GM12878 (cell line): Measurements from ENCODE around the gene TMEM18. TPM values are rescaled to one million over a fixed set of nuclear protein-coding genes. Genes with fewer than 3 reads are reported as not detected.

Source experiments
- ATF7 ChIP-seq: fragments of 450-650 bp; IDR thresholded peaks from 2 replicates; pipeline ENCODE4 v1.6.1; 2016; ENCODE audit warnings: low read depth, mild to moderate bottlenecking
- BCL11A ChIP-seq: IDR thresholded peaks from 2 replicates; pipeline ENCODE4 v1.6.1; 2011; ENCODE audit warnings: low read depth, low read length
- BHLHE40 ChIP-seq, 2 experiments: fragments of 450-650 bp in 1 of 2; IDR thresholded peaks; 2 replicates each; pipeline ENCODE4 v1.6.1; 2011 to 2017; ENCODE audit warnings: low read depth in 2 of 2, borderline replicate concordance in 1 of 2, improper control_type of control experiment in 1 of 2, low read length in 1 of 2, mild to moderate bottlenecking in 1 of 2
- E4F1 ChIP-seq: fragments of 450-650 bp; IDR thresholded peaks from 2 replicates; pipeline ENCODE4 v1.6.1; 2018; ENCODE audit warnings: borderline replicate concordance, mild to moderate bottlenecking; ENCODE audit not compliant: partially characterized antibody
- ETV6 ChIP-seq, 2 experiments: fragments of 450-650 bp in 1 of 2; IDR thresholded peaks in 1 of 2; conservative IDR thresholded peaks in 1 of 2; 2 replicates each; pipeline ENCODE4 v1.6.1; 2014; ENCODE audit warnings: antibody characterized with exemption in 1 of 2, borderline replicate concordance in 1 of 2, low read depth in 1 of 2, mild to moderate bottlenecking in 1 of 2, moderate library complexity in 1 of 2
- MAX ChIP-seq: IDR thresholded peaks from 2 replicates; pipeline ENCODE4 v1.6.1; 2012; ENCODE audit warnings: low read depth, low read length, improper control_type of control experiment
- NRF1 ChIP-seq: conservative IDR thresholded peaks from 2 replicates; pipeline ENCODE4 v1.6.1; 2011; ENCODE audit warnings: mild to moderate bottlenecking, low read depth, low read length, improper control_type of control experiment
- RAD51 ChIP-seq: fragments of 450-650 bp; IDR thresholded peaks from 2 replicates; pipeline ENCODE4 v1.6.1; 2016; ENCODE audit warnings: moderate library complexity, mild to moderate bottlenecking, inconsistent platforms
- RELA ChIP-seq: fragments of 450-650 bp; IDR thresholded peaks from 2 replicates; pipeline ENCODE4 v1.8.0; 2014; ENCODE audit warnings: borderline replicate concordance; ENCODE audit not compliant: partially characterized antibody
- RFX5 ChIP-seq: IDR thresholded peaks from 2 replicates; pipeline ENCODE4 v1.6.1; 2011; ENCODE audit warnings: low read depth, low read length, improper control_type of control experiment
- SP1 ChIP-seq: IDR thresholded peaks from one replicate; pipeline ENCODE4 v1.6.1; 2011; ENCODE audit warnings: low read depth, low read length
- TCF7 ChIP-seq: IDR thresholded peaks from 2 replicates; pipeline ENCODE4 v1.6.1; 2014; ENCODE audit warnings: antibody characterized with exemption, borderline replicate concordance
- USF2 ChIP-seq: IDR thresholded peaks from 2 replicates; pipeline ENCODE4 v1.6.1; 2011; ENCODE audit warnings: low read depth, low read length, improper control_type of control experiment, borderline replicate concordance
- polyA plus RNA-seq, 11 experiments: library from polyadenylated mRNA; depleted of rRNA in 4 of 11; unstranded in 6 of 11; stranded (reverse) in 5 of 11; fragments of >200 nt; fragmentation: Nextera tagmentation in 4 of 11; fragmentation: Illumina TruSeq in 1 of 11; extraction: Ambion mirVana in 4 of 11; extraction: Trizol in 1 of 11; gene quantifications; 1 replicate in 1 of 11; 2 replicates in 10 of 11; pipeline versions ENCODE4 v1.2.1 to v1.2.3, GENCODE V29; 2011 to 2016; ENCODE audit warnings: inconsistent platforms in 2 of 11, missing spikeins in 2 of 11, low read depth in 1 of 11
- total RNA-seq, 4 experiments: library from RNA; depleted of rRNA in 3 of 4; stranded (reverse); fragments of >200 nt in 3 of 4; fragmentation: Illumina TruSeq in 1 of 4; extraction: Trizol in 1 of 4; gene quantifications; 2 replicates each; pipeline versions ENCODE4 v1.2.1 to v1.2.3, GENCODE V29; 2013 to 2021
- TF ChIP-seq, protein P1 (sequence below): IDR thresholded peaks from 2 replicates; pipeline ENCODE4 v1.6.1; 2011; ENCODE audit warnings: borderline replicate concordance, low read depth, mild to moderate bottlenecking, moderate library complexity, mixed read lengths, low read length; ENCODE audit not compliant: insufficient read depth; ENCODE audit errors: extremely low read length
- TF ChIP-seq, protein P2 (sequence below): IDR thresholded peaks from 2 replicates; pipeline ENCODE4 v1.6.1; 2012; ENCODE audit warnings: mild to moderate bottlenecking, low read depth, low read length
- TF ChIP-seq, protein P3 (sequence below): IDR thresholded peaks from 2 replicates; pipeline ENCODE4 v1.6.1; 2012; ENCODE audit warnings: low read length, inconsistent platforms
- TF ChIP-seq, protein P4 (sequence below): IDR thresholded peaks from 2 replicates; pipeline ENCODE4 v1.6.1; 2012; ENCODE audit warnings: low read depth, low read length, improper control_type of control experiment
- TF ChIP-seq, protein P5 (sequence below): IDR thresholded peaks from 2 replicates; pipeline ENCODE4 v1.6.1; 2011; ENCODE audit warnings: low read depth, mild to moderate bottlenecking, low read length, moderate library complexity, borderline replicate concordance; ENCODE audit errors: extremely low read depth

Gene TMEM18
- total and polyA plus RNA-seq, 10 of the 15 experiments (the other 5 are each of a cell fraction or from before 2014, with no cell fraction given) = 11.2 to 56.3 (median 26.0) TPM

- TF ChIP-seq, protein P1, sequence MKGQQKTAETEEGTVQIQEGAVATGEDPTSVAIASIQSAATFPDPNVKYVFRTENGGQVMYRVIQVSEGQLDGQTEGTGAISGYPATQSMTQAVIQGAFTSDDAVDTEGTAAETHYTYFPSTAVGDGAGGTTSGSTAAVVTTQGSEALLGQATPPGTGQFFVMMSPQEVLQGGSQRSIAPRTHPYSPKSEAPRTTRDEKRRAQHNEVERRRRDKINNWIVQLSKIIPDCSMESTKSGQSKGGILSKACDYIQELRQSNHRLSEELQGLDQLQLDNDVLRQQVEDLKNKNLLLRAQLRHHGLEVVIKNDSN = peak; percentile 74
- TF ChIP-seq ETV6 (conservative IDR thresholded peaks at IDR 0.05 in 1 of 2, IDR thresholded peaks at IDR 0.05 in 1 of 2; ENCODE audit: borderline replicate concordance in 1 of 2, low read depth in 1 of 2) (no peak), MAX (peak; percentile 87), ATF7 (0 out of 2 replicates have a peak, but pooled peaks have one; percentile 19), SP1 (peak; percentile 74), TCF7 (no peak), E4F1 (no peak), USF2 (peak; percentile 31; the same call in 1 of the 2 replicates), RELA (peak; percentile 15), BHLHE40 (IDR thresholded peaks at IDR 0.05; ENCODE audit: borderline replicate concordance in 1 of 2, low read depth in 2 of 2, low read length in 1 of 2) (peak; percentile 77 to 92; a peak in 3 of 4 replicates), BCL11A (no peak), NRF1 (peak; percentile 53), RFX5 (no peak), RAD51 (peak; percentile 66; the same call in 1 of the 2 replicates)
- TF ChIP-seq, protein P2, sequence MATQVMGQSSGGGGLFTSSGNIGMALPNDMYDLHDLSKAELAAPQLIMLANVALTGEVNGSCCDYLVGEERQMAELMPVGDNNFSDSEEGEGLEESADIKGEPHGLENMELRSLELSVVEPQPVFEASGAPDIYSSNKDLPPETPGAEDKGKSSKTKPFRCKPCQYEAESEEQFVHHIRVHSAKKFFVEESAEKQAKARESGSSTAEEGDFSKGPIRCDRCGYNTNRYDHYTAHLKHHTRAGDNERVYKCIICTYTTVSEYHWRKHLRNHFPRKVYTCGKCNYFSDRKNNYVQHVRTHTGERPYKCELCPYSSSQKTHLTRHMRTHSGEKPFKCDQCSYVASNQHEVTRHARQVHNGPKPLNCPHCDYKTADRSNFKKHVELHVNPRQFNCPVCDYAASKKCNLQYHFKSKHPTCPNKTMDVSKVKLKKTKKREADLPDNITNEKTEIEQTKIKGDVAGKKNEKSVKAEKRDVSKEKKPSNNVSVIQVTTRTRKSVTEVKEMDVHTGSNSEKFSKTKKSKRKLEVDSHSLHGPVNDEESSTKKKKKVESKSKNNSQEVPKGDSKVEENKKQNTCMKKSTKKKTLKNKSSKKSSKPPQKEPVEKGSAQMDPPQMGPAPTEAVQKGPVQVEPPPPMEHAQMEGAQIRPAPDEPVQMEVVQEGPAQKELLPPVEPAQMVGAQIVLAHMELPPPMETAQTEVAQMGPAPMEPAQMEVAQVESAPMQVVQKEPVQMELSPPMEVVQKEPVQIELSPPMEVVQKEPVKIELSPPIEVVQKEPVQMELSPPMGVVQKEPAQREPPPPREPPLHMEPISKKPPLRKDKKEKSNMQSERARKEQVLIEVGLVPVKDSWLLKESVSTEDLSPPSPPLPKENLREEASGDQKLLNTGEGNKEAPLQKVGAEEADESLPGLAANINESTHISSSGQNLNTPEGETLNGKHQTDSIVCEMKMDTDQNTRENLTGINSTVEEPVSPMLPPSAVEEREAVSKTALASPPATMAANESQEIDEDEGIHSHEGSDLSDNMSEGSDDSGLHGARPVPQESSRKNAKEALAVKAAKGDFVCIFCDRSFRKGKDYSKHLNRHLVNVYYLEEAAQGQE = no peak
- TF ChIP-seq, protein P3, sequence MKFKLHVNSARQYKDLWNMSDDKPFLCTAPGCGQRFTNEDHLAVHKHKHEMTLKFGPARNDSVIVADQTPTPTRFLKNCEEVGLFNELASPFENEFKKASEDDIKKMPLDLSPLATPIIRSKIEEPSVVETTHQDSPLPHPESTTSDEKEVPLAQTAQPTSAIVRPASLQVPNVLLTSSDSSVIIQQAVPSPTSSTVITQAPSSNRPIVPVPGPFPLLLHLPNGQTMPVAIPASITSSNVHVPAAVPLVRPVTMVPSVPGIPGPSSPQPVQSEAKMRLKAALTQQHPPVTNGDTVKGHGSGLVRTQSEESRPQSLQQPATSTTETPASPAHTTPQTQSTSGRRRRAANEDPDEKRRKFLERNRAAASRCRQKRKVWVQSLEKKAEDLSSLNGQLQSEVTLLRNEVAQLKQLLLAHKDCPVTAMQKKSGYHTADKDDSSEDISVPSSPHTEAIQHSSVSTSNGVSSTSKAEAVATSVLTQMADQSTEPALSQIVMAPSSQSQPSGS = no peak
- TF ChIP-seq, protein P4, sequence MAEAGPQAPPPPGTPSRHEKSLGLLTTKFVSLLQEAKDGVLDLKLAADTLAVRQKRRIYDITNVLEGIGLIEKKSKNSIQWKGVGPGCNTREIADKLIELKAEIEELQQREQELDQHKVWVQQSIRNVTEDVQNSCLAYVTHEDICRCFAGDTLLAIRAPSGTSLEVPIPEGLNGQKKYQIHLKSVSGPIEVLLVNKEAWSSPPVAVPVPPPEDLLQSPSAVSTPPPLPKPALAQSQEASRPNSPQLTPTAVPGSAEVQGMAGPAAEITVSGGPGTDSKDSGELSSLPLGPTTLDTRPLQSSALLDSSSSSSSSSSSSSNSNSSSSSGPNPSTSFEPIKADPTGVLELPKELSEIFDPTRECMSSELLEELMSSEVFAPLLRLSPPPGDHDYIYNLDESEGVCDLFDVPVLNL = no peak
- TF ChIP-seq, protein P5, sequence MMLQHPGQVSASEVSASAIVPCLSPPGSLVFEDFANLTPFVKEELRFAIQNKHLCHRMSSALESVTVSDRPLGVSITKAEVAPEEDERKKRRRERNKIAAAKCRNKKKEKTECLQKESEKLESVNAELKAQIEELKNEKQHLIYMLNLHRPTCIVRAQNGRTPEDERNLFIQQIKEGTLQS = no peak
Observed at GRCh38 chr2:676647-677055, 555 bp downstream of the TMEM18 start (continued).
